OCI-LY3 (cell line): ENCODE data around the gene NGDN.

Experiments used
- EZH2phosphoT487 ChIP-seq: fragments of 200-600 bp; shearing (Covaris generic); IDR thresholded peaks from 2 replicates; pipeline ENCODE4 v1.6.1; 2018; ENCODE audit warnings: antibody characterized with exemption, mixed run types, low read depth
- TF ChIP-seq, protein P1 (sequence below): fragments of 200-600, 300-600 bp; sonication (generic); IDR thresholded peaks from 2 replicates; pipeline ENCODE4 v1.5.1; 2014; ENCODE audit warnings: antibody characterized with exemption, low read length, low read depth

- TF ChIP-seq, protein P1, sequence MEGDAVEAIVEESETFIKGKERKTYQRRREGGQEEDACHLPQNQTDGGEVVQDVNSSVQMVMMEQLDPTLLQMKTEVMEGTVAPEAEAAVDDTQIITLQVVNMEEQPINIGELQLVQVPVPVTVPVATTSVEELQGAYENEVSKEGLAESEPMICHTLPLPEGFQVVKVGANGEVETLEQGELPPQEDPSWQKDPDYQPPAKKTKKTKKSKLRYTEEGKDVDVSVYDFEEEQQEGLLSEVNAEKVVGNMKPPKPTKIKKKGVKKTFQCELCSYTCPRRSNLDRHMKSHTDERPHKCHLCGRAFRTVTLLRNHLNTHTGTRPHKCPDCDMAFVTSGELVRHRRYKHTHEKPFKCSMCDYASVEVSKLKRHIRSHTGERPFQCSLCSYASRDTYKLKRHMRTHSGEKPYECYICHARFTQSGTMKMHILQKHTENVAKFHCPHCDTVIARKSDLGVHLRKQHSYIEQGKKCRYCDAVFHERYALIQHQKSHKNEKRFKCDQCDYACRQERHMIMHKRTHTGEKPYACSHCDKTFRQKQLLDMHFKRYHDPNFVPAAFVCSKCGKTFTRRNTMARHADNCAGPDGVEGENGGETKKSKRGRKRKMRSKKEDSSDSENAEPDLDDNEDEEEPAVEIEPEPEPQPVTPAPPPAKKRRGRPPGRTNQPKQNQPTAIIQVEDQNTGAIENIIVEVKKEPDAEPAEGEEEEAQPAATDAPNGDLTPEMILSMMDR = no peak
- no peak for TF ChIP-seq EZH2phosphoT487
These were observed 26.1 kb upstream of the NGDN start for GRCh38 chr14:23443411-23443812.
